Measurements from ENCODE around the gene NT5DC2.

NT5DC2 gene

DNA sequence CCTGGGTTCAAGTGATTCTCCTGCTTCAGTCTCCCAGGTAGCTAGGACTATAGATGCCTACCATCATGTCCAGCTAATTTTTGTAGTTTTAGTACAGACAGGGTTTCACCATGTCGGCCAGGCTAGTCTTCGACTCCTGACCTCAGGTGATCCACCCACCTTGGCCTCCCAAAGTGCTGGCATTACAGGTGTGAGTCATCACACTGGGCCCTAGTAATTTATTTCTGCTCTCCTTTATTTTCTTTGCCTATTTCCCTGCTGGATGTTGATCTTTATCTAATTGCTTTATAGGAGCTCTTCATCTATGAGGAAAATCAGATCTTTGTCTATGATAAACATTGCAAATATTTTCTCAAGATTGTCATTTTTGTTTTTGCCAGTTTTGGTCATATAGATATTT is 34.4 kb upstream of the NT5DC2 start:
- Histone ChIP-seq H2BK15ac (ENCODE audit: low read depth, poor library complexity, severe bottlenecking) (no peak overlapping the region), H3K4me2 (ENCODE audit: low read length, poor library complexity, severe bottlenecking) (no peak overlapping the region), H4K91ac (ENCODE audit: low read length) (no peak overlapping the region), H2AK5ac (ENCODE audit: low read length, severe bottlenecking) (no peak overlapping the region), H2BK5ac (ENCODE audit: low read depth, low read length, poor library complexity, severe bottlenecking) (no peak overlapping the region), H3K18ac (ENCODE audit: low read depth in 1 of 2, low read length in 2 of 2) (no peak overlapping the region), H3K4me1 (ENCODE audit: control insufficient read depth, insufficient read depth, low read depth, low read length) (peaks cover 1% of the 10 kb centered on the region), H2AFZ (ENCODE audit: low read depth, low read length) (no peak overlapping the region), H4K8ac (ENCODE audit: low read length) (no peak overlapping the region), H3K14ac (ENCODE audit: low read length in 2 of 2) (no peak overlapping the region), H3K4me3 (ENCODE audit: insufficient read depth in 1 of 2, low read depth in 1 of 2, low read length in 2 of 2) (no peak overlapping the region), H3K27ac (ENCODE audit: low read length, poor library complexity, severe bottlenecking) (no peak overlapping the region), H3K9me3 (ENCODE audit: control insufficient read depth, low read length) (no peaks in the 10 kb centered on the region), H2BK12ac (ENCODE audit: low read length in 2 of 2) (no peak overlapping the region), H3K4ac (ENCODE audit: low read depth in 1 of 2, low read length in 2 of 2) (no peak overlapping the region), H3K23ac (ENCODE audit: low read length in 2 of 2) (no peak overlapping the region), H3K27me3 (ENCODE audit: control insufficient read depth in 1 of 2, insufficient read depth in 1 of 2, low read length in 2 of 2) (no peaks in the 10 kb centered on the region), H2BK120ac (ENCODE audit: low read depth, low read length) (no peak overlapping the region), H3K79me1 (replicated peaks; ENCODE audit: low read length, poor library complexity, severe bottlenecking) (peaks cover 13% of the 10 kb centered on the region), H3K36me3 (ENCODE audit: control insufficient read depth in 1 of 2, insufficient read depth in 2 of 2, low read depth in 1 of 2, low read length in 2 of 2) (peaks cover 11 to 46% of the 10 kb centered on the region in 2 experiments), H3K9ac (ENCODE audit: low read length) (no peak overlapping the region)
- no peak for DNase-seq
- WGBS, result 100% methylated on average over 2 of the region's 2 CpGs

DNA sequence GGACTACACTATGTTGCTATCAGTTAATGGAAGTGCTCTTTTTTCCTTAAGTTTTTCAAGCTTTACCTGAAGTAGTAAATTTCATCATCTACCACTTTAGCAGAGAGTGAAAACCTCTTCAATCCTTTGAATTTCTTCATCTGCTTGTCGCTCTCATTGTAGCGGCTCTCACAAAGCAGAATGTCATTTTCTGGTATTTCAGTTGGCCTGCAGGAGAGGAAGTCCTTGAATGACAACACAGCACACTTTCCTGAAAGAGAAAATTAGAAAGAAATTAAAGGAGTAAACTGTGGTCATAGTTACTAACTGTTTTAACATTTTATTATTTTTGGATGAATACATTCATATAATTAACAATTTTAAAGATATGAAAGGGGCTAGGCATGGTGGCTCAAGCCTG is 30.3 kb upstream of the NT5DC2 start:
- H3K4me3 ChIP-seq (ENCODE audit: insufficient read depth in 1 of 2, low read depth in 1 of 2, low read length in 2 of 2), result no peak overlapping the region
- WGBS, result 100% methylated on average over 2 of the region's 2 CpGs
- no peak overlapping the region for H3K18ac ChIP-seq (ENCODE audit: low read depth in 1 of 2, low read length in 2 of 2)
- H3K9me3 ChIP-seq (ENCODE audit: control insufficient read depth, low read length), result no peaks in the 10 kb centered on the region
- no peak overlapping the region for H2BK120ac ChIP-seq (ENCODE audit: low read depth, low read length)
- peaks cover 24 to 70% of the 10 kb centered on the region in 2 experiments for H3K36me3 ChIP-seq (ENCODE audit: control insufficient read depth in 1 of 2, insufficient read depth in 2 of 2, low read depth in 1 of 2, low read length in 2 of 2)
- H3K27me3 ChIP-seq (ENCODE audit: control insufficient read depth in 1 of 2, insufficient read depth in 1 of 2, low read length in 2 of 2), result no peaks in the 10 kb centered on the region
- no peak overlapping the region for H2BK15ac ChIP-seq (ENCODE audit: low read depth, poor library complexity, severe bottlenecking)
- no peak overlapping the region for H2BK5ac ChIP-seq (ENCODE audit: low read depth, low read length, poor library complexity, severe bottlenecking)
- DNase-seq, result no peak
- no peak overlapping the region for H4K91ac ChIP-seq (ENCODE audit: low read length)
- H3K79me1 ChIP-seq (replicated peaks; ENCODE audit: low read length, poor library complexity, severe bottlenecking), result peaks cover 19% of the 10 kb centered on the region
- no peak overlapping the region for H4K8ac ChIP-seq (ENCODE audit: low read length)
- H3K4me1 ChIP-seq (ENCODE audit: control insufficient read depth, insufficient read depth, low read depth, low read length), result peaks cover 1% of the 10 kb centered on the region
- H3K4ac ChIP-seq (ENCODE audit: low read depth in 1 of 2, low read length in 2 of 2), result no peak overlapping the region
- H3K23ac ChIP-seq (ENCODE audit: low read length in 2 of 2), result no peak overlapping the region
- H3K14ac ChIP-seq (ENCODE audit: low read length in 2 of 2), result no peak overlapping the region
- H3K27ac ChIP-seq (ENCODE audit: low read length, poor library complexity, severe bottlenecking), result no peak overlapping the region
- no peak overlapping the region for H3K9ac ChIP-seq (ENCODE audit: low read length)
- H2AFZ ChIP-seq (ENCODE audit: low read depth, low read length), result no peak overlapping the region
- no peak overlapping the region for H3K4me2 ChIP-seq (ENCODE audit: low read length, poor library complexity, severe bottlenecking)
- H2AK5ac ChIP-seq (ENCODE audit: low read length, severe bottlenecking), result no peak overlapping the region
- H2BK12ac ChIP-seq (ENCODE audit: low read length in 2 of 2), result no peak overlapping the region

GRCh38 chr3:52561028-52561747 is 27.5 kb upstream of the NT5DC2 start:
- no peaks in the 10 kb centered on the region for H3K27me3 ChIP-seq (ENCODE audit: control insufficient read depth in 1 of 2, insufficient read depth in 1 of 2, low read length in 2 of 2)
- H2AK5ac ChIP-seq (ENCODE audit: low read length, severe bottlenecking), result no peak overlapping the region
- H3K18ac ChIP-seq (ENCODE audit: low read depth in 1 of 2, low read length in 2 of 2), result no peak overlapping the region
- H3K79me1 ChIP-seq (replicated peaks; ENCODE audit: low read length, poor library complexity, severe bottlenecking), result peaks cover 29% of the 10 kb centered on the region
- no peak overlapping the region for H3K23ac ChIP-seq (ENCODE audit: low read length in 2 of 2)
- H3K27ac ChIP-seq (ENCODE audit: low read length, poor library complexity, severe bottlenecking), result no peak overlapping the region
- no peak overlapping the region for H2BK15ac ChIP-seq (ENCODE audit: low read depth, poor library complexity, severe bottlenecking)
- H3K4me3 ChIP-seq (ENCODE audit: insufficient read depth in 1 of 2, low read depth in 1 of 2, low read length in 2 of 2), result no peak overlapping the region
- H2AFZ ChIP-seq (ENCODE audit: low read depth, low read length), result no peak overlapping the region
- peaks cover 31 to 86% of the 10 kb centered on the region in 2 experiments for H3K36me3 ChIP-seq (ENCODE audit: control insufficient read depth in 1 of 2, insufficient read depth in 2 of 2, low read depth in 1 of 2, low read length in 2 of 2)
- no peak overlapping the region for H4K8ac ChIP-seq (ENCODE audit: low read length)
- 100% methylated on average over 3 of the region's 4 CpGs for WGBS
- DNase-seq, result no peak
- H3K9me3 ChIP-seq (ENCODE audit: control insufficient read depth, low read length), result no peaks in the 10 kb centered on the region
- H2BK12ac ChIP-seq (ENCODE audit: low read length in 2 of 2), result no peak overlapping the region
- no peak overlapping the region for H2BK120ac ChIP-seq (ENCODE audit: low read depth, low read length)
- H3K4me1 ChIP-seq (ENCODE audit: control insufficient read depth, insufficient read depth, low read depth, low read length), result no peaks in the 10 kb centered on the region
- H3K9ac ChIP-seq (ENCODE audit: low read length), result no peak overlapping the region
- H4K91ac ChIP-seq (ENCODE audit: low read length), result no peak overlapping the region
- H2BK5ac ChIP-seq (ENCODE audit: low read depth, low read length, poor library complexity, severe bottlenecking), result no peak overlapping the region
- H3K4ac ChIP-seq (ENCODE audit: low read depth in 1 of 2, low read length in 2 of 2), result no peak overlapping the region
- H3K14ac ChIP-seq (ENCODE audit: low read length in 2 of 2), result no peak overlapping the region
- no peak overlapping the region for H3K4me2 ChIP-seq (ENCODE audit: low read length, poor library complexity, severe bottlenecking)

DNA sequence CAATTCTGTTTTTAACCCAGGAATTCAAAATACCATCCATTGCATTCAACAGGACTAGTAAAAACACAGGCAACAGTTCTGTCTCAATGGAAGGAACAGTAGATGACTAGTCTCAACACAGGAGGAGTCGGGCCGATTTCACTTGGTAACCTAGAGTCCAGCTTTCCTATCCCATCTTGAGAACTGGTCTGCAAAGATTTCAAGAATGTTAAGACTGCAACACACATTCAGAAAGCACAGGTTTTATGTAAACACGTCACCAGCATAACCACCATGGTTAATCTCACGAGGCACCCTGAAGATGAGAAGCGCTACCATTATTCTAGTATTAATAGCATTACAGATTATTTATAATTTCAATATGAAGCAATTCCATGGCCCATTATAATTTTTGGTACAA is 24.8 kb upstream of the NT5DC2 start:
- H3K79me1 ChIP-seq (replicated peaks; ENCODE audit: low read length, poor library complexity, severe bottlenecking), result peaks cover 37% of the 10 kb centered on the region
- no peaks in the 10 kb centered on the region for H3K9me3 ChIP-seq (ENCODE audit: control insufficient read depth, low read length)
- H3K27me3 ChIP-seq (ENCODE audit: control insufficient read depth in 1 of 2, insufficient read depth in 1 of 2, low read length in 2 of 2), result no peaks in the 10 kb centered on the region
- H3K27ac ChIP-seq (ENCODE audit: low read length, poor library complexity, severe bottlenecking), result no peak overlapping the region
- no peak overlapping the region for H3K4ac ChIP-seq (ENCODE audit: low read depth in 1 of 2, low read length in 2 of 2)
- H4K8ac ChIP-seq (ENCODE audit: low read length), result no peak overlapping the region
- no peak overlapping the region for H3K18ac ChIP-seq (ENCODE audit: low read depth in 1 of 2, low read length in 2 of 2)
- H2BK15ac ChIP-seq (ENCODE audit: low read depth, poor library complexity, severe bottlenecking), result no peak overlapping the region
- no peak for DNase-seq
- no peak overlapping the region for H4K91ac ChIP-seq (ENCODE audit: low read length)
- no peak overlapping the region for H2BK12ac ChIP-seq (ENCODE audit: low read length in 2 of 2)
- H3K36me3 ChIP-seq (ENCODE audit: control insufficient read depth in 1 of 2, insufficient read depth in 2 of 2, low read depth in 1 of 2, low read length in 2 of 2), result peaks cover 35 to 82% of the 10 kb centered on the region in 2 experiments
- WGBS, result 99% methylated on average over 3 of the region's 5 CpGs
- no peak overlapping the region for H2BK120ac ChIP-seq (ENCODE audit: low read depth, low read length)
- H2AK5ac ChIP-seq (ENCODE audit: low read length, severe bottlenecking), result no peak overlapping the region
- no peak overlapping the region for H3K4me3 ChIP-seq (ENCODE audit: insufficient read depth in 1 of 2, low read depth in 1 of 2, low read length in 2 of 2)
- no peak overlapping the region for H3K9ac ChIP-seq (ENCODE audit: low read length)
- H2BK5ac ChIP-seq (ENCODE audit: low read depth, low read length, poor library complexity, severe bottlenecking), result no peak overlapping the region
- no peak overlapping the region for H3K4me2 ChIP-seq (ENCODE audit: low read length, poor library complexity, severe bottlenecking)
- no peak overlapping the region for H2AFZ ChIP-seq (ENCODE audit: low read depth, low read length)
- no peak overlapping the region for H3K23ac ChIP-seq (ENCODE audit: low read length in 2 of 2)
- H3K4me1 ChIP-seq (ENCODE audit: control insufficient read depth, insufficient read depth, low read depth, low read length), result peaks cover 2% of the 10 kb centered on the region
- no peak overlapping the region for H3K14ac ChIP-seq (ENCODE audit: low read length in 2 of 2)
